ENCODE results near the gene MAP2K5.

The MAP2K5 gene

DNA sequence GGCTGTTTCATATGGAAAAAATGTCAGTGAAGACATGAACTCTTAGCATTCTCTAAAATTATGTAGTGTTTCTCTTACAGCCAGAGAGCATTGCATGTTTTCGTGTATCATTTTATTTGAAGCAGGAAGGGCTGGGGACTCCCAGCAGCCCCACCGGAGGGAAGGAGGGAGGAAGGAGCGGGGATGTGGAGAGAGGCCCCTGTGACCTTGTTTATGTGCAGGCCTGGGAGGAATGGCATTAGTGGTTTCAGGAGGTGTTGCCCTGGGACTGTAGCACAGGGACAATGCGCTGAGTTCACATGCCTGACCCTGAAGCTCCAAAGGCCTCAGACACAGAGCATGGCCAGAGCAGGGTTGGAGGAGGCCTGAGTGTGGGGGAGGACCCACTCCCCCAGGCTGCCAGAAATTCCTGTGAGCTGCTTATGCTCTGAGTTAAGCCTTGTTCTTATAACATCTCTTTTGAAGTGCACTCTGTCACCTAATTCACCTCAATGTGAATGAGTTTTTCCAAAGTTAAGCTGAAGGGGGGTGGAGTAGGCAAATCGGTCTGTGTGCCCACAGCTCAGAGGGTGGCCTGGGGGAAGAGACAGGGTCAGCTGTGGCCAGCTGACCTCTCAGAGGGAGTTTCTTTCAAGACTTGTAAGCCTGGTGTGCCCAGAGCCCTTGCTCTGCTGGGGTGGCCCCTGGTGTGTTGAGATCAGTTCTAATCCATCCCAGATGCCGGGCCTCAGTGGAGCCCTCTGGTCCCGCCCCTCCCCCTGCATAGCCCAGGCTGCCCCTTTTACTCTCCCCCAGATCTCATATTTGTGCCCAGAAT, 301.3 kb downstream of the MAP2K5 start:
- peak; percentile 58 for DNase-seq (ENCODE audit: low read depth)
- H3K4me3 ChIP-seq (ENCODE audit: low read length), result no peak overlapping the region
- TF ChIP-seq, protein P1, sequence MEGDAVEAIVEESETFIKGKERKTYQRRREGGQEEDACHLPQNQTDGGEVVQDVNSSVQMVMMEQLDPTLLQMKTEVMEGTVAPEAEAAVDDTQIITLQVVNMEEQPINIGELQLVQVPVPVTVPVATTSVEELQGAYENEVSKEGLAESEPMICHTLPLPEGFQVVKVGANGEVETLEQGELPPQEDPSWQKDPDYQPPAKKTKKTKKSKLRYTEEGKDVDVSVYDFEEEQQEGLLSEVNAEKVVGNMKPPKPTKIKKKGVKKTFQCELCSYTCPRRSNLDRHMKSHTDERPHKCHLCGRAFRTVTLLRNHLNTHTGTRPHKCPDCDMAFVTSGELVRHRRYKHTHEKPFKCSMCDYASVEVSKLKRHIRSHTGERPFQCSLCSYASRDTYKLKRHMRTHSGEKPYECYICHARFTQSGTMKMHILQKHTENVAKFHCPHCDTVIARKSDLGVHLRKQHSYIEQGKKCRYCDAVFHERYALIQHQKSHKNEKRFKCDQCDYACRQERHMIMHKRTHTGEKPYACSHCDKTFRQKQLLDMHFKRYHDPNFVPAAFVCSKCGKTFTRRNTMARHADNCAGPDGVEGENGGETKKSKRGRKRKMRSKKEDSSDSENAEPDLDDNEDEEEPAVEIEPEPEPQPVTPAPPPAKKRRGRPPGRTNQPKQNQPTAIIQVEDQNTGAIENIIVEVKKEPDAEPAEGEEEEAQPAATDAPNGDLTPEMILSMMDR (conservative IDR thresholded peaks at IDR 0.05; ENCODE audit: low read depth, low read length), result no peak

DNA sequence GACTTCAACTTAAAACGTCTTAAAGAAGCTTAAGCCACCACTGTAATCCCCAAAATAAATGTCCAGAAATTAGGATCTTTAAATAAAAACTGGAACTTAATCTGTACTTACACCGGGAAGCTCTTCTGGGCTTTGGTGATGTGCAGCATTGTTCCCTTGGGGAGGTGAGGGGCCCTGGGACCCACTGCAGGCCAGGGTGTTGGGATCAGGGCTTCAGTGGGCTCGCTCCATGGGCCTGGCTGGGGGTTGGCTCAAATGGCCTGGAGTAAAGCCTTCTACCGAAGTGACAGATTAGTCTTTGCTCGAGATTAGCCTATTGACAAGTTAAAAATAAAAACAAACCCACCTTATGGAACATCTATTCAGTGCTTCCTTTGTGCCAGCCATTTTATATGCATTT, 303.5 kb downstream of the MAP2K5 start:
- no peak overlapping the region for H3K4me3 ChIP-seq (ENCODE audit: low read length)
- TF ChIP-seq, protein P1 (conservative IDR thresholded peaks at IDR 0.05; ENCODE audit: low read depth, low read length), result no peak
- DNase-seq (ENCODE audit: low read depth), result no peak

DNA sequence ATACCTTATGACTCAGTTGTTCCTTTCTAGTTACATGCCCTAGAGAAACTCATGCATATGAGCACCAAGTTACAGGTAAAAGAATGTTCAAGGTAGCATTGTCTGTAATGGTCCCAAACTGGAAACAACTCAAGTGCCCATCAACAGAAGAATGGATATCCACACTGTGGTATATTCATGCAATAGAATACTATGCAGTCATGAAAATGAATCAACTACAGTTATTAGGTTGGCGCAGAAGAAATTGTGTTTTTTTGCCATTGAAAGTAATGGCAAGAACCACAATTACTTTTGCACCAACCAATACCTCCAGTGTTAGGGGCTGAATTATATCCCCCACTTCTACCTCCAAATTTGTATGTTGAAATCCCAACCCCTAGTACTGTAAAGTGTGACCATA, 307.0 kb downstream of the MAP2K5 start:
- H3K4me3 ChIP-seq (ENCODE audit: low read length), result no peak overlapping the region
- TF ChIP-seq, protein P1 (conservative IDR thresholded peaks at IDR 0.05; ENCODE audit: low read depth, low read length), result no peak
- DNase-seq (ENCODE audit: low read depth), result no peak

DNA sequence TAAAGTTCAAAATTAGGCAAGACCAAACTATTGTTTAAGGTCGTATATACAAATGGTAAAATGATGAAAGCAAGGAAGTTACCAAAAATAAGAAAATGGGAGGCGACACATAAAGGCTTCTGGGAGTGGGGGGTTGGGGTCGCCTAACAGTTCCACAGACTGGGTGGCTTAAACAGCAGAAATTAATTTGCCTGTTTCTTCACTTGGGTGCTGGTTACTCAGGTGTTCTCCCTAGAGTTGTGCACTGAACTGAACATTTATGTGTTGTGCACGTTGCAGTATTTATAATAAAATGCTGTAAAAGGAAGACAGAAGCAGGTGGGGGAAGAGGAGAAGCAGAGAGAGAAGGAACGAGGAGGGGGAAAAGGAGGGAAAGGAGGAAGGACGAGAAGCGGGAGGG, 307.8 kb downstream of the MAP2K5 start:
- no peak for DNase-seq (ENCODE audit: low read depth)
- no peak overlapping the region for H3K4me3 ChIP-seq (ENCODE audit: low read length)
- TF ChIP-seq, protein P1 (conservative IDR thresholded peaks at IDR 0.05; ENCODE audit: low read depth, low read length), result no peak

DNA sequence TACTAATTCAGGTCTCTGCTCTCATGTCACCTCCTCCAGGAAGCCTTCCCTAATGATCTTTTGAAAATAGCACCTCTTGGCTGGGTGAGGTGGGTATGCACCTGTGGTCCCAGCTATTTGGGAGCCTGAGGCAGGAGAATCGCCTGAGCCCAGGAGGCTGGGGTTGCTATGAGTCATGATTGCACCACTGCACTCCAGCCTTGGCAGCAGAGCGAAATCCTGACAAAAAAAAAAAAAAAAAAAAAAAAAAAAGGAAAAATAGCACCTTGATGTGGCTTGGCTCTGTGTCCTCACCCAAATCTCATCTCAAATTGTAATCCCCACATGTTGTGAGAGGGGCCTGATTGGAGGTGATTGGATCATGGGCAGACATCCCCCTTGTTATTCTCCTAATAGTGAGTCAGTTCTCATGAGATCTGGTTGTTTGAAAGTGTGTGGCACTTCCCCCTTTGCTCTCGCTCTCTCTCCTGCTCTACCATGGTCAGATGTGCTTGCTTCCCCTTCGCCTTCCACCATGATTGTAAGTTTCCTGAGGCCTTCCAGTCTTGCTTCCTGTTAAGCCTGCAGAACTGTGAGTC, 308.6 kb downstream of the MAP2K5 start:
- TF ChIP-seq, protein P1 (conservative IDR thresholded peaks at IDR 0.05; ENCODE audit: low read depth, low read length), result no peak
- H3K4me3 ChIP-seq (ENCODE audit: low read length), result no peak overlapping the region
- DNase-seq (ENCODE audit: low read depth), result no peak

DNA sequence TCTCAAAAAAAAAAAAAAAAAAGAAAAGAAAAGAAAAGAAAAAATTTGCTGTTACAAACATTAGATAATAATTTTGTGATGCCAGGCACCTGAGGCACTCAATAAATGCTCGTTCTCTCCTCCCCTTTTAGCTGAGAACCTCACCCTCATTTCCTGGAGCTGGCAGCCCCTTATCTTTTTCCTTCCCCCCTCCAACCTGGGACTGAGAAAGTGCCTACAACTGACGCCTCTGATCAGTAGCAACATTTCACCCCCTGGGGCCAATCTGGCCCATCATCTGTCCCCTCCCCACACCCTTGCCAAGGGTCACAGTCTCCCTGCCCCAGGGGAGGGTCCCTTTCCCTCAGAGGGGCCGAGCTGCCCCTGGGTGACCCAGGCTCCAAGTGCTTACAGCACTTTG, 309.9 kb downstream of the MAP2K5 start:
- H3K4me3 ChIP-seq (ENCODE audit: low read length), result no peak overlapping the region
- TF ChIP-seq, protein P1 (conservative IDR thresholded peaks at IDR 0.05; ENCODE audit: low read depth, low read length), result no peak
- no peak for DNase-seq (ENCODE audit: low read depth)

DNA sequence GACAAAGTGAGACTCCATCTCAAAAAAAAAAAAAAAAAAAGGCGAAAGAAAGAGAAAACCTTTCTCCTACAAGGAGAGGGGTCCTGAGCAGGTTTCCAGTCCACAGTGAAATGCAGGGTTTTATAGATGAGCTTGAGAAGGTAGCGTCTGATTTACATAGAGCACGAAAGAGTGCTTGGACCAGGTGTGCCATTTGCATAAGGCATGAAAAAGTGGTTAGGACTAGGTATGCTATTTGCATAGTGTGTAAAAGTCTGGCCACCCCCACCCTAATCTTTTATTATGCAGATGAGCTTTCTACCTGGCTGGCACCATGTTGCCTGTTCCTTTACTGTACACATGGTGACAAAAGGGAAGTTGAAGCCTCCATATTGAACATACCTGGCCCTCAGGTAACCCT, 311.0 kb downstream of the MAP2K5 start:
- H3K4me3 ChIP-seq (ENCODE audit: low read length), result no peak overlapping the region
- TF ChIP-seq, protein P1 (conservative IDR thresholded peaks at IDR 0.05; ENCODE audit: low read depth, low read length), result no peak
- no peak for DNase-seq (ENCODE audit: low read depth)
